LNCaP clone FGC (cell line): ENCODE measurements around the gene MAN2B2.
"Not testable (repeated sequence)": the region's sequence is repeated elsewhere in the genome, so short reads cannot be mapped to it uniquely, and the experiment has no call there.

Experiments
- DNase-seq: peaks from one replicate; pipeline ENCODE4 v3.0.0-alpha.2; 2011; ENCODE audit warnings: low read depth
- H3K4me3 ChIP-seq: 2 replicates; pipeline ENCODE4 v1.5.1; 2011; ENCODE audit warnings: mild to moderate bottlenecking, low read depth, low read length, control low read depth
- CTCF ChIP-seq: IDR thresholded peaks from 2 replicates; pipeline ENCODE4 v1.5.1; 2012; ENCODE audit warnings: mild to moderate bottlenecking; ENCODE audit not compliant: control insufficient read depth, insufficient read depth; ENCODE audit errors: extremely low read depth

MAN2B2 gene

GRCh38 chr4:6672131-6672530 is 97.1 kb downstream of the MAN2B2 start:
- TF ChIP-seq CTCF, result no peak
- no peak overlapping the region for H3K4me3 ChIP-seq
- no peak for DNase-seq

- not testable (repeated sequence) for DNase-seq, H3K4me3 ChIP-seq
These were observed 97.7 kb downstream of the MAN2B2 start for GRCh38 chr4:6672541-6673190.
